HG02623 (cell line): ENCODE results near the gene SLC6A8.
"Not testable (repeated sequence)": the region's sequence is repeated elsewhere in the genome, so short reads cannot be mapped to it uniquely, and the experiment has no call there.

Source experiments
- ATAC-seq: cut with Tn5 transposase; IDR thresholded peaks from one replicate; pipeline ENCODE4 v1.9.1; 2021; ENCODE audit warnings: moderate library complexity; ENCODE audit not compliant: unreplicated experiment

Gene SLC6A8

GRCh38 chrX:153728951-153729631, 41.4 kb downstream of the SLC6A8 start:
- ATAC-seq: no peak

- ATAC-seq: not testable (repeated sequence)
Observed at GRCh38 chrX:153730115-153730514, 42.4 kb downstream of the SLC6A8 start.

- no peak for ATAC-seq
Observed at GRCh38 chrX:153731117-153731844, 43.6 kb downstream of the SLC6A8 start.

GRCh38 chrX:153731845-153732215, 44.1 kb downstream of the SLC6A8 start:
- no peak for ATAC-seq

GRCh38 chrX:153732401-153732800, 44.7 kb downstream of the SLC6A8 start:
- ATAC-seq: no peak

- no peak for ATAC-seq
Observed at GRCh38 chrX:153733651-153734240, 46.0 kb downstream of the SLC6A8 start.

- ATAC-seq: no peak
Observed at GRCh38 chrX:153734871-153735270, 47.1 kb downstream of the SLC6A8 start.

GRCh38 chrX:153735274-153735673, 47.5 kb downstream of the SLC6A8 start:
- no peak for ATAC-seq

GRCh38 chrX:153736071-153736820, 48.5 kb downstream of the SLC6A8 start:
- no peak for ATAC-seq

- no peak for ATAC-seq
Observed at GRCh38 chrX:153736871-153737441, 49.2 kb downstream of the SLC6A8 start.

GRCh38 chrX:153738056-153738605, 50.4 kb downstream of the SLC6A8 start:
- ATAC-seq: no peak

GRCh38 chrX:153739754-153740486, 52.2 kb downstream of the SLC6A8 start:
- ATAC-seq: no peak

GRCh38 chrX:153740631-153741222, 53.0 kb downstream of the SLC6A8 start:
- no peak for ATAC-seq

- no peak for ATAC-seq
Observed at GRCh38 chrX:153741446-153741845, 53.7 kb downstream of the SLC6A8 start.

GRCh38 chrX:153742111-153742510, 54.4 kb downstream of the SLC6A8 start:
- not testable (repeated sequence) for ATAC-seq

- not testable (repeated sequence) for ATAC-seq
Observed at GRCh38 chrX:153742796-153743467, 55.2 kb downstream of the SLC6A8 start.

- not testable (repeated sequence) for ATAC-seq
Observed at GRCh38 chrX:153743468-153744209, 55.9 kb downstream of the SLC6A8 start.
